22Rv1 (cell line): ENCODE measurements around the gene TNFSF15.

Experiments
- H3K27ac ChIP-seq: fragments of 450-650 bp; 2 replicates; pipeline ENCODE4 v1.5.1; 2017
- ZFX ChIP-seq: fragments of 450-650 bp; IDR thresholded peaks from 2 replicates; pipeline ENCODE4 v1.6.1; 2017; ENCODE audit warnings: antibody characterized with exemption, borderline replicate concordance
- TF ChIP-seq, protein P1 (sequence below): fragments of 450-650 bp; IDR thresholded peaks from 2 replicates; pipeline ENCODE4 v1.5.1; 2017; ENCODE audit warnings: mild to moderate bottlenecking

The TNFSF15 gene

DNA sequence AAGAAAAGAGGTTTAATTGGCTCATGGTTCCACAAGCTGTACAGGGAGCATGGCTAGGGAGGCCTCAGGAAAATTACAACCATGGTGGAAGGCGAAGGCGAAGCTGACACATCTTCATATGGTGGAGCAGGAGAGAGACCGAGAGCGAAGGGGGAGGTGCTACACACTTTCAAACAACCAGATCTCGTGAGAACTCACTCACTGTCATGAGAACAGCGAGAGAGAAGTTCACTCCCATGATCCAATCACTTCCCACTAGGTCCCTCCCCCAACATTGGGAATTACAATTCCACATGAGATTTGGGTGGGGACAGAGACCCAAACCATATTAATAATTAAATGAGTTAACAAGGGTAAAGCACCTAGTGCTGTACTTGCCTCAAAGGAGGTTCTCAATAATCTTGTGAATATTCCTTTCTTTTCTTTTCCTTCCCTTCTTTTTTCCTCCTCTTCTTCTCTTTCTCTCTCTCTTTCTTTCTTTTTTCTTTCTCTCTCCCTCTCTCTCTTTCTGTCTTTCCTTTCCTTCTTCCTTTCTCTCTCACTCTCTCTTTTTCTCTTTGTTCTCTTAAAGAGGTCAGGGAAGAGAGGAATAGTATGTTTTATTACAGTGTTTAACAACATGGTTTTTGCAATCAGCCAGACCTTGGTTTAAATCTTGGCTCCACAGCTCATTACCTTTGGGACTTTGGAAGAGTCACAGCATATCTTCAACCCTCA, 29.0 kb downstream of the TNFSF15 start:
- no peak overlapping the region for H3K27ac ChIP-seq
- no peak for TF ChIP-seq ZFX
- TF ChIP-seq, protein P1, sequence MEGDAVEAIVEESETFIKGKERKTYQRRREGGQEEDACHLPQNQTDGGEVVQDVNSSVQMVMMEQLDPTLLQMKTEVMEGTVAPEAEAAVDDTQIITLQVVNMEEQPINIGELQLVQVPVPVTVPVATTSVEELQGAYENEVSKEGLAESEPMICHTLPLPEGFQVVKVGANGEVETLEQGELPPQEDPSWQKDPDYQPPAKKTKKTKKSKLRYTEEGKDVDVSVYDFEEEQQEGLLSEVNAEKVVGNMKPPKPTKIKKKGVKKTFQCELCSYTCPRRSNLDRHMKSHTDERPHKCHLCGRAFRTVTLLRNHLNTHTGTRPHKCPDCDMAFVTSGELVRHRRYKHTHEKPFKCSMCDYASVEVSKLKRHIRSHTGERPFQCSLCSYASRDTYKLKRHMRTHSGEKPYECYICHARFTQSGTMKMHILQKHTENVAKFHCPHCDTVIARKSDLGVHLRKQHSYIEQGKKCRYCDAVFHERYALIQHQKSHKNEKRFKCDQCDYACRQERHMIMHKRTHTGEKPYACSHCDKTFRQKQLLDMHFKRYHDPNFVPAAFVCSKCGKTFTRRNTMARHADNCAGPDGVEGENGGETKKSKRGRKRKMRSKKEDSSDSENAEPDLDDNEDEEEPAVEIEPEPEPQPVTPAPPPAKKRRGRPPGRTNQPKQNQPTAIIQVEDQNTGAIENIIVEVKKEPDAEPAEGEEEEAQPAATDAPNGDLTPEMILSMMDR, result no peak

DNA sequence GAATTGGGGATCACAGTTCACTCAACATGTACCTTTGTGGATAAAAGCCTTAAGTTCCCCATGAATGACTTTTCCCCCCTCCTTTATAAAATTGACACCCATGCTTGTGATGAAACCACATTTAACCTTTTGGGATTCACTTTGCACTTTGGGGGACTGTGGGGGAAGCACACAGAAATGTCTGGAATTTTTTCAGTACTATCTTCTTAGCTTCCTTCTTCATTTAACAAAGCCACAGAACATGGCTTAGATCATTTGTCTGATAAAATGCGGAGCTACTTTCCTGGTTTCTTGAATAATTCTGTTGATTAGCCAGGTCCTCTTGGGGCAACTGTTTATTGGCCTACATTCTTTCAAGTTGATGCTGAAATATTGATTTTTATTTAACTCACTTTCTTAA, 29.9 kb downstream of the TNFSF15 start:
- TF ChIP-seq ZFX, result no peak
- TF ChIP-seq, protein P1, result no peak
- no peak overlapping the region for H3K27ac ChIP-seq

- no peak overlapping the region for H3K27ac ChIP-seq
- no peak for TF ChIP-seq ZFX
- TF ChIP-seq, protein P1, result no peak
These were observed 30.7 kb downstream of the TNFSF15 start for GRCh38 chr9:114775121-114775520.

GRCh38 chr9:114774524-114774923, 31.3 kb downstream of the TNFSF15 start:
- no peak overlapping the region for H3K27ac ChIP-seq
- TF ChIP-seq, protein P1, result no peak
- no peak for TF ChIP-seq ZFX

- no peak overlapping the region for H3K27ac ChIP-seq
- TF ChIP-seq, protein P1, result no peak
- no peak for TF ChIP-seq ZFX
These were observed 34.0 kb downstream of the TNFSF15 start for GRCh38 chr9:114771889-114772288.

DNA sequence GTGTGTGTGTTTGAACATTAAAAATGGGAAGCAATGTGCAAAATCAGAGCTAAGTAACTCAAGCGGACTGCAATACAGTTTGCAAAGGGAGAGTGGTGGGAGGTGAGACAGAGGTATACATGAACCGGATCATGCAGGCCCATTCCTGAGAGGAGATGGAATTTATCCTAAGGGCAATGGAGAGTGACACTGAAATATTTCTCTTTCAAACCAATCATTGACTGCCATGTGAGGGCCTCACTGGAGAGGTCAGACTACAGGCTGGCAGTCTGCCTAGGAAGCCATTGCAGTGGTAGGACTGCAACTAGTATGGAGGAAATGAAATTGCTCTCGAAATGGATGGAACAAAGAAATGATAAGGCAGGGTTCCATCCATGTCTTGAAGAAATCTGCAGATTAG, 34.8 kb downstream of the TNFSF15 start:
- no peak overlapping the region for H3K27ac ChIP-seq

DNA sequence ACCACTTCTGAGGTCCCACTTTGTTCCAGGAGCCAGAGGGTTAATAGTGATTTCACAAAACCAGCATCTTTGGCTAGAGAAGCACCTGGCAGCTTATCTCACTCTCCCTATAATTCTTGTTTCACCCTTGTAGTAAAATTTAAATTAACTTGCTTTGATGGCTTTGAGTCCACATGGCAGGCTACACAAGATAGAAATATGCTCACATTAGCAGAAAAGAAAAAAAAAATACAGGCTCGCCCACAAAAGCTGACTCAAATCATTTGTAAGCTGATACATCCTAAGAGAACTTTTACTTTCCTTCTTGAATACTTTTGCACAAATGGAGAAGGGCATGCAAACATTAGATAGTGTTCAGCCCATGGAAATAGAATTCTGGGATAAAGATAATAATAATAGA, 36.2 kb downstream of the TNFSF15 start:
- no peak overlapping the region for H3K27ac ChIP-seq
- TF ChIP-seq, protein P1, result no peak
- TF ChIP-seq ZFX, result no peak

More for the DNA sequence above, 34.8 kb downstream of the TNFSF15 start:
- no peak for TF ChIP-seq ZFX
- TF ChIP-seq, protein P1, result no peak
